Measurements from ENCODE around the gene NFATC2.

The NFATC2 gene

GRCh38 chr20:51542571-51543421, at the start of gene NFATC2:
Gene NFATC2 (minus strand): TSS chr20:51542719. CDS start chr20:51542499, 220 bp downstream.
- DNase-seq (ENCODE audit: low read depth in 2 of 3, low spot score in 2 of 3), result no peak

- no peak for DNase-seq (ENCODE audit: low read depth in 2 of 3, low spot score in 2 of 3)
Measured at GRCh38 chr20:51591871-51592270, 49.4 kb upstream of the NFATC2 start.

- no peak for DNase-seq (ENCODE audit: low read depth in 2 of 3, low spot score in 2 of 3)
Measured at GRCh38 chr20:51588762-51589161, 46.2 kb upstream of the NFATC2 start.

- no peak for DNase-seq (ENCODE audit: low read depth in 2 of 3, low spot score in 2 of 3)
Measured at GRCh38 chr20:51587145-51587544, 44.6 kb upstream of the NFATC2 start.

- DNase-seq (ENCODE audit: low read depth in 2 of 3, low spot score in 2 of 3), result no peak
Measured at GRCh38 chr20:51586005-51586440, 43.5 kb upstream of the NFATC2 start.

- no peak for DNase-seq (ENCODE audit: low read depth in 2 of 3, low spot score in 2 of 3)
Measured at GRCh38 chr20:51585148-51585547, 42.6 kb upstream of the NFATC2 start.

GRCh38 chr20:51584737-51585136, 42.2 kb upstream of the NFATC2 start:
- DNase-seq (ENCODE audit: low read depth in 2 of 3, low spot score in 2 of 3), result no peak

- DNase-seq (ENCODE audit: low read depth in 2 of 3, low spot score in 2 of 3), result no peak
Measured at GRCh38 chr20:51584116-51584515, 41.6 kb upstream of the NFATC2 start.

- DNase-seq (ENCODE audit: low read depth in 2 of 3, low spot score in 2 of 3), result no peak
Measured at GRCh38 chr20:51583499-51583898, 41.0 kb upstream of the NFATC2 start.

GRCh38 chr20:51583073-51583472, 40.6 kb upstream of the NFATC2 start:
- no peak for DNase-seq (ENCODE audit: low read depth in 2 of 3, low spot score in 2 of 3)

GRCh38 chr20:51581571-51581970, 39.1 kb upstream of the NFATC2 start:
- no peak for DNase-seq (ENCODE audit: low read depth in 2 of 3, low spot score in 2 of 3)

GRCh38 chr20:51579137-51579536, 36.6 kb upstream of the NFATC2 start:
- DNase-seq (ENCODE audit: low read depth in 2 of 3, low spot score in 2 of 3), result no peak

- DNase-seq (ENCODE audit: low read depth in 2 of 3, low spot score in 2 of 3), result no peak
Measured at GRCh38 chr20:51578145-51578459, 35.6 kb upstream of the NFATC2 start.

- DNase-seq (ENCODE audit: low read depth in 2 of 3, low spot score in 2 of 3), result no peak
Measured at GRCh38 chr20:51577432-51578144, 35.1 kb upstream of the NFATC2 start.

GRCh38 chr20:51575486-51575885, 33.0 kb upstream of the NFATC2 start:
- no peak for DNase-seq (ENCODE audit: low read depth in 2 of 3, low spot score in 2 of 3)

- DNase-seq (ENCODE audit: low read depth in 2 of 3, low spot score in 2 of 3), result no peak
Measured at GRCh38 chr20:51574248-51575033, 31.9 kb upstream of the NFATC2 start.

GRCh38 chr20:51573576-51574243, 31.2 kb upstream of the NFATC2 start:
- DNase-seq (ENCODE audit: low read depth in 2 of 3, low spot score in 2 of 3), result no peak

GRCh38 chr20:51571460-51571794, 28.9 kb upstream of the NFATC2 start:
- DNase-seq (ENCODE audit: low read depth in 2 of 3, low spot score in 2 of 3), result no peak

GRCh38 chr20:51570739-51571459, 28.4 kb upstream of the NFATC2 start:
- DNase-seq (ENCODE audit: low read depth in 2 of 3, low spot score in 2 of 3), result no peak

GRCh38 chr20:51569815-51570738, 27.6 kb upstream of the NFATC2 start:
- no peak for DNase-seq (ENCODE audit: low read depth in 2 of 3, low spot score in 2 of 3)

Measured in activated CD8-positive, alpha-beta memory T cell treated with anti-CD3 and anti-CD28 coated beads for 48 hours (primary cell).